ENCODE data around the gene KIAA1549. TPM values are rescaled to one million over a fixed set of nuclear protein-coding genes. Genes with fewer than 3 reads are reported as not detected.
"Not testable (repeated sequence)": the region's sequence is repeated elsewhere in the genome, so short reads cannot be mapped to it uniquely, and the experiment has no call there.

Gene KIAA1549
- total RNA-seq, 4 donors from 2014 or later = 0.93 to 3.8 (median 2.0) TPM

GRCh38 chr7:138944592-138944991 is 36.6 kb downstream of the KIAA1549 start:
- no peak for ATAC-seq
- Histone ChIP-seq H3K4me3 (no peak overlapping the region), H3K4me1 (no peaks in the 10 kb centered on the region), H3K36me3 (no peaks in the 10 kb centered on the region), H3K27me3 (no peaks in the 10 kb centered on the region), H3K27ac (no peak overlapping the region), H3K9me3 (no peaks in the 10 kb centered on the region)
- TF ChIP-seq POLR2AphosphoS5 (IDR thresholded peaks at IDR 0.05) = no peak
- no peak for TF ChIP-seq CTCF (IDR thresholded peaks at IDR 0.05)
- no peak for TF ChIP-seq EP300 (IDR thresholded peaks at IDR 0.05)
- no peak for TF ChIP-seq POLR2A (IDR thresholded peaks at IDR 0.05)
- 75 to 89% methylated on average over 1 of the region's 2 CpGs for WGBS, 2 donors (ENCODE audit: low coverage in 1 of 2)

- no peaks in the 10 kb centered on the region for H3K9me3 ChIP-seq
- H3K36me3 ChIP-seq = no peaks in the 10 kb centered on the region
- H3K27me3 ChIP-seq = no peaks in the 10 kb centered on the region
- WGBS, 2 donors (ENCODE audit: low coverage in 1 of 2) = 87 to 100% methylated on average over 1 to 9 of the region's 11 CpGs
- H3K27ac ChIP-seq = no peak overlapping the region
- TF ChIP-seq CTCF (IDR thresholded peaks at IDR 0.05) (no peak), POLR2AphosphoS5 (IDR thresholded peaks at IDR 0.05) (no peak), EP300 (IDR thresholded peaks at IDR 0.05) (no peak), POLR2A (IDR thresholded peaks at IDR 0.05) (no peak)
- no peak overlapping the region for H3K4me3 ChIP-seq
- no peaks in the 10 kb centered on the region for H3K4me1 ChIP-seq
- ATAC-seq = no peak
Observed at GRCh38 chr7:138943061-138943460, 38.1 kb downstream of the KIAA1549 start.

GRCh38 chr7:138941545-138941944 is 39.6 kb downstream of the KIAA1549 start:
- H3K27me3 ChIP-seq = no peaks in the 10 kb centered on the region
- no peak overlapping the region for H3K4me3 ChIP-seq
- H3K9me3 ChIP-seq = no peaks in the 10 kb centered on the region
- WGBS, 2 donors (ENCODE audit: low coverage in 1 of 2) = 81 to 89% methylated on average over 3 to 4 of the region's 4 CpGs
- no peak for ATAC-seq
- no peaks in the 10 kb centered on the region for H3K4me1 ChIP-seq
- no peak for TF ChIP-seq POLR2AphosphoS5 (IDR thresholded peaks at IDR 0.05)
- TF ChIP-seq POLR2A (IDR thresholded peaks at IDR 0.05) = no peak
- no peak for TF ChIP-seq EP300 (IDR thresholded peaks at IDR 0.05)
- no peak for TF ChIP-seq CTCF (IDR thresholded peaks at IDR 0.05)
- H3K36me3 ChIP-seq = no peaks in the 10 kb centered on the region
- H3K27ac ChIP-seq = no peak overlapping the region

- not testable (repeated sequence) for H3K9me3 ChIP-seq, H3K27ac ChIP-seq, H3K36me3 ChIP-seq, ATAC-seq, H3K27me3 ChIP-seq, H3K4me1 ChIP-seq, H3K4me3 ChIP-seq
- WGBS, 2 donors (ENCODE audit: low coverage in 1 of 2) = 100% methylated on average over 1 of the region's 1 CpG
Observed at GRCh38 chr7:138940602-138941001, 40.6 kb downstream of the KIAA1549 start.

- Histone ChIP-seq H3K27ac (no peak overlapping the region), H3K27me3 (no peaks in the 10 kb centered on the region), H3K9me3 (no peaks in the 10 kb centered on the region), H3K36me3 (no peaks in the 10 kb centered on the region), H3K4me1 (peaks cover 0 to 15% (median 0%) of the 10 kb centered on the region in 3 donors), H3K4me3 (no peak overlapping the region)
- ATAC-seq = no peak
- TF ChIP-seq EP300 (IDR thresholded peaks at IDR 0.05) (no peak), POLR2A (IDR thresholded peaks at IDR 0.05) (no peak), CTCF (IDR thresholded peaks at IDR 0.05) (no peak), POLR2AphosphoS5 (IDR thresholded peaks at IDR 0.05) (no peak)
- WGBS, 2 donors (ENCODE audit: low coverage in 1 of 2) = 90 to 94% methylated on average over 7 of the region's 7 CpGs
Observed at GRCh38 chr7:138937484-138937883, 43.7 kb downstream of the KIAA1549 start.

Data from gastroesophageal sphincter (tissue), 4 donors.